HG02852 (cell line): Measurements from ENCODE around the gene DDRGK1.

ENCODE experiments used
- ATAC-seq: cut with Tn5 transposase; IDR thresholded peaks from one replicate; pipeline ENCODE4 v1.9.1; 2021; ENCODE audit warnings: mild to moderate bottlenecking, moderate library complexity; ENCODE audit not compliant: unreplicated experiment

DDRGK1 gene

GRCh38 chr20:3235666-3236324 is 31.3 kb upstream of the DDRGK1 start:
- no peak for ATAC-seq

- no peak for ATAC-seq
Observed at GRCh38 chr20:3233991-3234498, 29.6 kb upstream of the DDRGK1 start.

- ATAC-seq = no peak
Observed at GRCh38 chr20:3233131-3233990, 28.9 kb upstream of the DDRGK1 start.

GRCh38 chr20:3231889-3232588 is 27.6 kb upstream of the DDRGK1 start:
- no peak for ATAC-seq

- ATAC-seq = no peak
Observed at GRCh38 chr20:3231116-3231515, 26.6 kb upstream of the DDRGK1 start.

- no peak for ATAC-seq
Observed at GRCh38 chr20:3229798-3230197, 25.3 kb upstream of the DDRGK1 start.

- no peak for ATAC-seq
Observed at GRCh38 chr20:3229158-3229557, 24.7 kb upstream of the DDRGK1 start.

GRCh38 chr20:3228750-3229032 is 24.2 kb upstream of the DDRGK1 start:
- no peak for ATAC-seq

- ATAC-seq = no peak
Observed at GRCh38 chr20:3227936-3228749, 23.7 kb upstream of the DDRGK1 start.

- no peak for ATAC-seq
Observed at GRCh38 chr20:3227506-3227905, 23.0 kb upstream of the DDRGK1 start.

GRCh38 chr20:3226864-3227263 is 22.4 kb upstream of the DDRGK1 start:
- ATAC-seq = no peak

GRCh38 chr20:3226093-3226492 is 21.6 kb upstream of the DDRGK1 start:
- ATAC-seq = no peak

GRCh38 chr20:3224681-3225421 is 20.4 kb upstream of the DDRGK1 start:
- ATAC-seq = no peak

GRCh38 chr20:3223994-3224680 is 19.7 kb upstream of the DDRGK1 start:
- no peak for ATAC-seq

- ATAC-seq = no peak
Observed at GRCh38 chr20:3223651-3223993, 19.1 kb upstream of the DDRGK1 start.

- peak; percentile 45 for ATAC-seq
Observed at GRCh38 chr20:3222635-3223600, 18.4 kb upstream of the DDRGK1 start.

- ATAC-seq = no peak
Observed at GRCh38 chr20:3221398-3222226, 17.1 kb upstream of the DDRGK1 start.
